Esophagus squamous epithelium (tissue), 5 donors: ENCODE measurements around the gene PTBP3. TPM values are rescaled to one million over a fixed set of nuclear protein-coding genes. Genes with fewer than 3 reads are reported as not detected.

Experiments used
- DNase-seq: peaks from one replicate; lab custom pipeline; 2025; lab: John Stamatoyannopoulos, UW
- H3K27ac ChIP-seq, 4 donors: fragments of 200-600 bp; sonication (generic); one replicate each; pipeline ENCODE4 v1.5.1; 2016 to 2019; ENCODE audit warnings: mild to moderate bottlenecking in 1 of 4
- H3K27me3 ChIP-seq, 4 donors: fragments of 200-600 bp; sonication (generic); 1 replicate in 3 of 4; 2 replicates in 1 of 4; pipeline versions ENCODE4 v1.5.1 to v1.6.0; 2017 to 2021; ENCODE audit warnings: antibody characterized with exemption in 1 of 4
- H3K36me3 ChIP-seq, 3 donors: fragments of 200-600 bp; sonication (generic); one replicate each; pipeline ENCODE4 v1.5.1; 2016 to 2019
- H3K4me1 ChIP-seq, 3 donors: fragments of 200-600 bp; sonication (generic); one replicate each; pipeline ENCODE4 v1.5.1; 2017 to 2019
- H3K4me3 ChIP-seq, 4 donors: fragments of 200-600 bp; sonication (generic); 1 replicate in 3 of 4; 2 replicates in 1 of 4; pipeline ENCODE4 v1.5.1; 2016 to 2019; ENCODE audit warnings: mild to moderate bottlenecking in 2 of 4, moderate library complexity in 1 of 4
- H3K9me3 ChIP-seq, 3 donors: fragments of 200-600 bp; sonication (generic); one replicate each; pipeline ENCODE4 v1.5.1; 2016 to 2019
- CTCF ChIP-seq, 6 experiments: fragments of 450-650 bp in 4 of 6; fragments of 200-600 bp in 2 of 6; sonication (generic) in 2 of 6; IDR thresholded peaks; one replicate each; pipeline ENCODE4 v1.5.1; 2016 to 2019; ENCODE audit warnings: antibody characterized with exemption in 6 of 6, mild to moderate bottlenecking in 4 of 6, moderate library complexity in 4 of 6
- POLR2A ChIP-seq, 4 donors: fragments of 450-650 bp; IDR thresholded peaks; one replicate each; pipeline ENCODE4 v1.6.1; 2017; ENCODE audit warnings: antibody characterized with exemption in 4 of 4, mild to moderate bottlenecking in 4 of 4, moderate library complexity in 3 of 4
- WGBS, 2 donors: methylation state at CpG; one replicate each; pipeline ENCODE4 v1.1.5; 2018; 5-methylcytosine and 5-hydroxymethylcytosine counted together
- intact Hi-C: fragments of 100-400 bp; cut with DNase I; formaldehyde crosslinking; loops from one replicate; pipeline ENCODE4 v1.15.0; 2022
- small RNA-seq, 4 donors: library from RNA; depleted of rRNA; stranded (forward); fragments of <200 nt; gene quantifications; one replicate each; pipeline ENCODE3, GENCODE V24; 2016
- total RNA-seq, 4 donors: library from RNA; depleted of rRNA; stranded (reverse); fragments of >200 nt; gene quantifications; one replicate each; pipeline ENCODE4 v1.1.0, GENCODE V29; 2016
- donor health status: DM: yes; HTN: yes; CAD: no.

The PTBP3 gene
- total RNA-seq, 4 donors from 2014 or later = 71.9 to 113 (median 88.8) TPM

GRCh38 chr9:112170968-112171367, 162.5 kb downstream of the PTBP3 start:
- H3K4me1 ChIP-seq = peaks cover 25 to 93% (median 42%) of the 10 kb centered on the region in 3 donors
- no peak for DNase-seq
- peak overlapping the region; percentile 73 to 91 (median 80) for H3K27ac ChIP-seq
- no peak overlapping the region for H3K4me3 ChIP-seq
- H3K27me3 ChIP-seq = no peaks in the 10 kb centered on the region
- intact Hi-C loops = no loop called here
- TF ChIP-seq CTCF (IDR thresholded peaks at IDR 0.05) (no peak), POLR2A (IDR thresholded peaks at IDR 0.05) (no peak)
- H3K9me3 ChIP-seq = no peaks in the 10 kb centered on the region
- 98 to 100% methylated on average over 3 of the region's 5 CpGs for WGBS, 2 donors
- no peaks in the 10 kb centered on the region for H3K36me3 ChIP-seq

GRCh38 chr9:112170235-112170634, 163.2 kb downstream of the PTBP3 start:
- H3K9me3 ChIP-seq = no peaks in the 10 kb centered on the region
- peaks cover 22 to 91% (median 37%) of the 10 kb centered on the region in 3 donors for H3K4me1 ChIP-seq
- TF ChIP-seq POLR2A (IDR thresholded peaks at IDR 0.05) (peak in 1 of 4 donors; percentile 1), CTCF (IDR thresholded peaks at IDR 0.05) (no peak)
- no peak for DNase-seq
- H3K27me3 ChIP-seq = no peaks in the 10 kb centered on the region
- intact Hi-C loops = no loop called here
- no peak overlapping the region for H3K4me3 ChIP-seq
- H3K27ac ChIP-seq = peak overlapping the region; percentile 73 to 91 (median 80)
- WGBS, 2 donors = 38 to 59% methylated on average over 4 of the region's 4 CpGs
- no peaks in the 10 kb centered on the region for H3K36me3 ChIP-seq

DNA sequence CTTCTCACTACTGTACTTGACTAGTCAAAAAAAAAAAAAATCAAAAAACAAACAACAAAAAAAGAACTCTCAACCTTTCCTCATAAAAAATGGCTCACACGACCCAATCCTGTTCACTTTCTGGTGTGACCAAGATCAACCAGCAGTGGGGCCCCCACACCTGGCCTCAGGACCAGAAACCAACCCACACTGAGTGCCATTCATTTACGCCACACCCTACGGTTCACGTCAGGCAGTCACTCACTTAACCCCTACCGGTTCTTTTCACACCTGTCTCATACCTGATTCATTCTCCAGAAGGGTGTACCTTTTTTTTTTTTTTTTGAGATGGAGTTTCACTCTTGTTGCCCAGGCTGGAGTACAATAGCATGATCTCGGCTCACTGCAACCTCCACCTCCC, 164.1 kb downstream of the PTBP3 start:
- intact Hi-C loops = no loop called here
- DNase-seq = no peak
- TF ChIP-seq CTCF (IDR thresholded peaks at IDR 0.05) = peak in 1 of 6 experiments; percentile 10
- no peak for TF ChIP-seq POLR2A (IDR thresholded peaks at IDR 0.05)
- no peak overlapping the region for H3K4me3 ChIP-seq
- WGBS, 2 donors = 50% methylated on average over 6 of the region's 6 CpGs
- peaks cover 20 to 86% (median 34%) of the 10 kb centered on the region in 3 donors for H3K4me1 ChIP-seq
- no peaks in the 10 kb centered on the region for H3K36me3 ChIP-seq
- no peaks in the 10 kb centered on the region for H3K9me3 ChIP-seq
- no peaks in the 10 kb centered on the region for H3K27me3 ChIP-seq
- peak overlapping the region; percentile 66 to 91 (median 79) for H3K27ac ChIP-seq

- intact Hi-C loops = no loop called here
- 59 to 61% methylated on average over 3 of the region's 3 CpGs for WGBS, 2 donors
- no peak overlapping the region for H3K4me3 ChIP-seq
- peaks cover 9 to 74% (median 22%) of the 10 kb centered on the region in 3 donors for H3K4me1 ChIP-seq
- DNase-seq = no peak
- H3K27me3 ChIP-seq = no peaks in the 10 kb centered on the region
- no peaks in the 10 kb centered on the region for H3K9me3 ChIP-seq
- peak overlapping the region; percentile 11 to 91 (median 76) for H3K27ac ChIP-seq
- TF ChIP-seq CTCF (IDR thresholded peaks at IDR 0.05) (no peak), POLR2A (IDR thresholded peaks at IDR 0.05) (no peak)
- no peaks in the 10 kb centered on the region for H3K36me3 ChIP-seq
Observed at GRCh38 chr9:112168197-112168596, 165.2 kb downstream of the PTBP3 start.

Small RNA genes lying within 50 kb of the gene (small RNA-seq; reads per million reads assigned to genes)
- gene RF00019 (0 reads per million in 4 donors), gene RN7SL430P (0 to 0.15 (median 0) reads per million in 4 donors), gene RN7SL57P (0 reads per million in 4 donors), gene RNA5SP295 (0 reads per million in 4 donors)

Other genes with a start within 250 kb of the PTBP3 start
- 1 to 10 TPM; 5.6 to 6.6 (median 6.5) TPM for gene SUSD1, start 158.3 kb downstream of the PTBP3 start, total RNA-seq
- 10 to 100 TPM; 18.5 to 49.4 (median 36.0) TPM for gene HSDL2, start 46.5 kb upstream of the PTBP3 start, total RNA-seq
- gene KIAA1958, start 153.2 kb upstream of the PTBP3 start, total RNA-seq = 1 to 10 TPM; 2.7 to 5.7 (median 5.2) TPM